ENCODE measurements around the gene TCEAL3.

DNA sequence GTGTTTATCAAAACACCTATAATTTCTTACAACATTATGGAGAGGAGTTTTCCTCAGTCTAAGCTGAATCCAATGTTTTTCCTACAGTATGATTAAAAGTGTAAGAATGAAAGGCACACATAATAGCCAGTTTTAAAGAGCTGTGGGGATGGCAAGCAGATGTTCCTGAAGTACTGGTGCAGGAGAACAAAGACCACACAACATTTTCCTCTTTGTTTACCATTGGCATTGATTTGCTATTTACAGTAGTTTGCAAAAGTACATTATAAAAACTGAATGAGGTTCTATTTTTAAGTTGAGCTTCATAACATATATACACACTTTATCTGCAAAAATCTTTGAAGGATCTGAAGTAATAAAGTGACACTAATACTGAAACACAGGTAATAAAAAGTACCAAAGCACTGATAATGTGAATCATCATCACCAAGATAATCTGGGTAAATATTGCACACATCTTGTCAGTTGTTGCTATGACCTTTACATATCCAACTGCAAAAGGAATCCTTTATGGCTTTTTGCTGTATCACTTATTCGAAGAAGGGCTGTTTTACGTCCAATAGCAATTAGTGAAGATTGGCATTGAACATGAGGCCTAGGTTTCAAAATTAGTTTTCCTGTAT, 43.5 kb downstream of the TCEAL3 start:
- TF ChIP-seq, protein P1, sequence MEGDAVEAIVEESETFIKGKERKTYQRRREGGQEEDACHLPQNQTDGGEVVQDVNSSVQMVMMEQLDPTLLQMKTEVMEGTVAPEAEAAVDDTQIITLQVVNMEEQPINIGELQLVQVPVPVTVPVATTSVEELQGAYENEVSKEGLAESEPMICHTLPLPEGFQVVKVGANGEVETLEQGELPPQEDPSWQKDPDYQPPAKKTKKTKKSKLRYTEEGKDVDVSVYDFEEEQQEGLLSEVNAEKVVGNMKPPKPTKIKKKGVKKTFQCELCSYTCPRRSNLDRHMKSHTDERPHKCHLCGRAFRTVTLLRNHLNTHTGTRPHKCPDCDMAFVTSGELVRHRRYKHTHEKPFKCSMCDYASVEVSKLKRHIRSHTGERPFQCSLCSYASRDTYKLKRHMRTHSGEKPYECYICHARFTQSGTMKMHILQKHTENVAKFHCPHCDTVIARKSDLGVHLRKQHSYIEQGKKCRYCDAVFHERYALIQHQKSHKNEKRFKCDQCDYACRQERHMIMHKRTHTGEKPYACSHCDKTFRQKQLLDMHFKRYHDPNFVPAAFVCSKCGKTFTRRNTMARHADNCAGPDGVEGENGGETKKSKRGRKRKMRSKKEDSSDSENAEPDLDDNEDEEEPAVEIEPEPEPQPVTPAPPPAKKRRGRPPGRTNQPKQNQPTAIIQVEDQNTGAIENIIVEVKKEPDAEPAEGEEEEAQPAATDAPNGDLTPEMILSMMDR (IDR thresholded peaks at IDR 0.05; ENCODE audit: poor library complexity, severe bottlenecking), result no peak
- TF ChIP-seq EP300 (conservative IDR thresholded peaks at IDR 0.05; ENCODE audit: poor library complexity, severe bottlenecking), result no peak
- TF ChIP-seq POLR2AphosphoS5 (IDR thresholded peaks at IDR 0.05), result no peak
- no peak for TF ChIP-seq EZH2 (IDR thresholded peaks at IDR 0.05; ENCODE audit: borderline replicate concordance, insufficient read depth, low read length, poor library complexity, severe bottlenecking)
- TF ChIP-seq, protein P2, sequence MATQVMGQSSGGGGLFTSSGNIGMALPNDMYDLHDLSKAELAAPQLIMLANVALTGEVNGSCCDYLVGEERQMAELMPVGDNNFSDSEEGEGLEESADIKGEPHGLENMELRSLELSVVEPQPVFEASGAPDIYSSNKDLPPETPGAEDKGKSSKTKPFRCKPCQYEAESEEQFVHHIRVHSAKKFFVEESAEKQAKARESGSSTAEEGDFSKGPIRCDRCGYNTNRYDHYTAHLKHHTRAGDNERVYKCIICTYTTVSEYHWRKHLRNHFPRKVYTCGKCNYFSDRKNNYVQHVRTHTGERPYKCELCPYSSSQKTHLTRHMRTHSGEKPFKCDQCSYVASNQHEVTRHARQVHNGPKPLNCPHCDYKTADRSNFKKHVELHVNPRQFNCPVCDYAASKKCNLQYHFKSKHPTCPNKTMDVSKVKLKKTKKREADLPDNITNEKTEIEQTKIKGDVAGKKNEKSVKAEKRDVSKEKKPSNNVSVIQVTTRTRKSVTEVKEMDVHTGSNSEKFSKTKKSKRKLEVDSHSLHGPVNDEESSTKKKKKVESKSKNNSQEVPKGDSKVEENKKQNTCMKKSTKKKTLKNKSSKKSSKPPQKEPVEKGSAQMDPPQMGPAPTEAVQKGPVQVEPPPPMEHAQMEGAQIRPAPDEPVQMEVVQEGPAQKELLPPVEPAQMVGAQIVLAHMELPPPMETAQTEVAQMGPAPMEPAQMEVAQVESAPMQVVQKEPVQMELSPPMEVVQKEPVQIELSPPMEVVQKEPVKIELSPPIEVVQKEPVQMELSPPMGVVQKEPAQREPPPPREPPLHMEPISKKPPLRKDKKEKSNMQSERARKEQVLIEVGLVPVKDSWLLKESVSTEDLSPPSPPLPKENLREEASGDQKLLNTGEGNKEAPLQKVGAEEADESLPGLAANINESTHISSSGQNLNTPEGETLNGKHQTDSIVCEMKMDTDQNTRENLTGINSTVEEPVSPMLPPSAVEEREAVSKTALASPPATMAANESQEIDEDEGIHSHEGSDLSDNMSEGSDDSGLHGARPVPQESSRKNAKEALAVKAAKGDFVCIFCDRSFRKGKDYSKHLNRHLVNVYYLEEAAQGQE (IDR thresholded peaks at IDR 0.05; ENCODE audit: borderline replicate concordance), result no peak
